DOHH2 (cell line): ENCODE data around the gene CPAMD8.

Source experiments
- EZH2phosphoT487 ChIP-seq: fragments of 200-600 bp; sonication (generic); IDR thresholded peaks from 2 replicates; pipeline ENCODE4 v1.6.1; 2017; ENCODE audit warnings: borderline replicate concordance, mild to moderate bottlenecking, antibody characterized with exemption, low read length, moderate library complexity, mixed read lengths
- TF ChIP-seq, protein P1 (sequence below): fragments of 200-600 bp; sonication (generic); IDR thresholded peaks from one replicate; pipeline ENCODE4 v1.5.1; 2014; ENCODE audit warnings: antibody characterized with exemption, mild to moderate bottlenecking, low read depth, low read length; ENCODE audit not compliant: poor library complexity, severe bottlenecking

DNA sequence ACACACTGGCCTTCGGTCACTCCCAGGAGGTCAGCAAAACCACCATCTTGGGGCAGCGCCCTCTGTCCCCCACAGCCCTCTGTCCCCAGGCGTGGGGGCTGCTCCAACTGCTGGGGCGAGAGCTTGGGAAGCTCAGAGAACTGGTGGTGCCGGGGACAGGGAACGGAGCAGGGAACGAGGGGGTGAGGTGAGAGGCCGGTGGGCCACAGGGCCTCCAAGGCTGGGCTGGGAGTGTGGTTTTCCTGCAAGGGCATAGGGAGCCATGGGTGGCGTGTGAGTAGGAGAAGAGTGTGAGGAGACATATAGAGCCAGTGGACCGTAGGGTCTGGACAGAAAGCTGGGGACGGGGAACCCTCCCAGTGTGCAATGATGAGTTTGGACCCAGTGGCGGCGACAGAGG, 103.7 kb downstream of the CPAMD8 start:
- TF ChIP-seq, protein P1, sequence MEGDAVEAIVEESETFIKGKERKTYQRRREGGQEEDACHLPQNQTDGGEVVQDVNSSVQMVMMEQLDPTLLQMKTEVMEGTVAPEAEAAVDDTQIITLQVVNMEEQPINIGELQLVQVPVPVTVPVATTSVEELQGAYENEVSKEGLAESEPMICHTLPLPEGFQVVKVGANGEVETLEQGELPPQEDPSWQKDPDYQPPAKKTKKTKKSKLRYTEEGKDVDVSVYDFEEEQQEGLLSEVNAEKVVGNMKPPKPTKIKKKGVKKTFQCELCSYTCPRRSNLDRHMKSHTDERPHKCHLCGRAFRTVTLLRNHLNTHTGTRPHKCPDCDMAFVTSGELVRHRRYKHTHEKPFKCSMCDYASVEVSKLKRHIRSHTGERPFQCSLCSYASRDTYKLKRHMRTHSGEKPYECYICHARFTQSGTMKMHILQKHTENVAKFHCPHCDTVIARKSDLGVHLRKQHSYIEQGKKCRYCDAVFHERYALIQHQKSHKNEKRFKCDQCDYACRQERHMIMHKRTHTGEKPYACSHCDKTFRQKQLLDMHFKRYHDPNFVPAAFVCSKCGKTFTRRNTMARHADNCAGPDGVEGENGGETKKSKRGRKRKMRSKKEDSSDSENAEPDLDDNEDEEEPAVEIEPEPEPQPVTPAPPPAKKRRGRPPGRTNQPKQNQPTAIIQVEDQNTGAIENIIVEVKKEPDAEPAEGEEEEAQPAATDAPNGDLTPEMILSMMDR = no peak
- TF ChIP-seq EZH2phosphoT487 = no peak
